Stimulated activated CD8-positive, alpha-beta memory T cell treated with anti-CD3 and anti-CD28 coated beads, Interleukin-7, amount 100 ng/mL, for 48 hours (primary cell): ENCODE data around the gene BRAF.
A peak's percentile ranks its signal among the peaks of the same experiment; 100 is the strongest.
"Not testable (repeated sequence)": the region's sequence is repeated elsewhere in the genome, so short reads cannot be mapped to it uniquely, and the experiment has no call there.

ENCODE experiments used
- DNase-seq, 2 donors: peaks; one replicate each; pipeline ENCODE4 v3.0.0-alpha.2; 2020; ENCODE audit warnings: low read depth in 1 of 2; ENCODE audit errors: extremely low read depth in 1 of 2

Gene BRAF

GRCh38 chr7:140684066-140684950 lies 240.4 kb downstream of the BRAF start:
- no peak for DNase-seq

GRCh38 chr7:140683657-140684056 lies 241.1 kb downstream of the BRAF start:
- DNase-seq = no peak

- no peak for DNase-seq
These were observed 243.0 kb downstream of the BRAF start for GRCh38 chr7:140681766-140682165.

DNA sequence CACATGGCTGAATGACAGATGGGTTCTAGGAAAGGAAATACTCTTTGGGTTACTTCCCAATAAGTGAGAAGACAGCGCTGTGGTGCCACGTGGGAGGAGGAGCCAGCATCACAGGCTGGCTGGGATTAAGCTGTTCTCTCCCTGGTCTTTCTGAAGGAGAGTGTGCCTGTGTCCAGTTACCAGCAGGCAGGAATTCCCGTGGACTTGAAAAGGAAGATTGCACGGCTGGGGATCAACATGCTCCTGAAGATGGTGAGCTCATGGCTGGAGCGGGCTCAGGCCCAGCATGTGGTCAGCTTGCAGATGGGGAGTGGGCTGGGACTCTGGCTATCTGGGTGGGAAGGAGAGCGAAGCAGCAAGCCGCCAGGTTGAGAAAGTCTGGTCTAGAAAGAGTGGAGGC lies 243.8 kb downstream of the BRAF start:
- DNase-seq = no peak

DNA sequence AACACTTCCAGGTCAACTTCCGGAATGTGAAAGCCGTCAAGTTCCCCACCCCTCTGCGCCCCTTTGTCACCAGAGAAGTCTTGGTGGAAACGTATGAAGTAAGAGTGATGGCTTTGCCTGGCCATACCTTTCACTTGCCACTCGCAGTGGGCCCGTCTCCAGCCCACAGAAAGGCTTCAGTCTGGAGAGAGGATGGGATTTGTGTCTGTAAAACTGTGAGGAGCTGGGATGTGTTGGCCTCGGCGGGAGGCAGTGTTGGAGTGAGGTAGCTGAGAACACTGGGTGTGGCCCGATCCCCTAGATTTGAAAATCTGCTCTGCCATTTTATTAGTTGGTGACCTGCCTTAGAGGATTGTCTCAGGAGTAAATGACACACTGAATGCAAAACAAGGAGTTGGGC lies 245.5 kb downstream of the BRAF start:
- DNase-seq = no peak

- DNase-seq = no peak
These were observed 246.0 kb downstream of the BRAF start for GRCh38 chr7:140678816-140679130.

DNA sequence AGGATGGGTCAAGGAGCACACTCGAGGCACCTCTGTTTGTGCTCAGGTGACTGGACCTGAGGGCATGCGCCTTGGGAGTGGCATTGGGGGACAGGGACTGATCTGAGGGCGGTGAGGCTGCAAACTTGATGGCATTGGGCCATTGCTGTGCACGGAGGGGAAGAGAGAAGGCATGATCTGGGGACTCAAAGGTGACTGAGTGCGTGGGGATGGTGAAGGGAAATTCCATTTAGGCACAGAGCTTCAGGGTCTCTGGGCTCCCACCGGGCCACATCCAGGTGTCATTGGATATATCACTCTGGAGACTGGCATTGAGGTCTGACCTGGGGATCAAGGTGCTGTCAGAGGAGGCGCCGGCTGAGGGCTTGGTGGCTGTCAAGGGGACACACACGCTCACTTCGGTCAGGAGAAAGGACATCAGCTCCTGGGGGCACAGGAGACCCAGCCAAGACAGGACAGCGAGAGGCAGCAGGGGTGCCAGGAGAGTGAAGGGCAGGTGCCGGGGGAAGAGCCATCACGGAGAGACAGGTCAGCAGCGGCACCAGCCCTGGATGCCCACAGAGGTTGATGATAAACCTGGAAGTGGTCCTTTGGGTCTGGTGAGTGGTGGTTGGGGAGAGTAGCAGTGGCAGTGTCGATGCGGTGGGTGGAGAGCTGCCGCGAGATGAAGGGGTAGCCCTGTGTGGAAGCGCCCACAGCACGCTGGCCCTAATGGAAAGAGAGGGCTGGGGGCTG lies 246.5 kb downstream of the BRAF start:
- DNase-seq = no peak

GRCh38 chr7:140677496-140677895 lies 247.2 kb downstream of the BRAF start:
- DNase-seq = no peak

DNA sequence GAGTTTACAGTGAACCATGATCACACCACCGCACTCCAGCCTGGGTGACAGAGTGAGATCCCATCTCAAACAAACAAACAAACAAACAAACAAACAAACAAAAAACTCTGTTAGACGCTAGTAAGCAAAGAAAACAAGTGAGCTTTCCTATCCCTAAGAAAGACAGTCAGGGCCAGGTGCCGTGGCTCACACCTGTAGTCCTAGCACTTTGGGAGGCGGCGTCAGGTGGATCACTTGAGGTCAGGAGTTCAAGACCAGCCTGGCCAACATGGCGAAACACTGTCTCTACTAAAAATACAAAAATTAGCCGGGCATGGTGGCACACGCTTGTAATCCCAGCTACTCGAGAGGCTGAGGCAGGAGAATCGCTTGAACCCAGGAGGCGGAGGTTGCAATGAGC lies 247.8 kb downstream of the BRAF start:
- not testable (repeated sequence) for DNase-seq

DNA sequence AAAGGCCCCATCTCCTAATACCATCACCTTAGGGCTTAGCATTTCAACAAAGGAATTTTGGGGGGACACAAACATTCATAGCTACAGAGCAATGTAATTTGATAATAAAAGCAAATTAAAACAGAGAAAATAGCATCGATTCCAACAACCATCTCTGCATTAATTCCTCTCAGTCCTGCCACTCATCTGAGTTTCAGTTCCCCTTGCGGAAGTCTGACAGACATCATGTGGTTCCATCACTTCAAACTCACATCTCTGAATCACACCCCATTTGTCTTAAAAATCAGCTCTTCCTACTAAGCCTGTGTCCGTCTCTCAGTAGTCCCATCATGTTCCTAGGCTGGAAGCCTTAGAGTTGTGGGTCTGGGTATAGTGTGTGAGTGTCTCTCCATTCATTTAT lies 248.4 kb downstream of the BRAF start:
- no peak for DNase-seq

GRCh38 chr7:140675726-140676125 lies 249.0 kb downstream of the BRAF start:
- no peak for DNase-seq

DNA sequence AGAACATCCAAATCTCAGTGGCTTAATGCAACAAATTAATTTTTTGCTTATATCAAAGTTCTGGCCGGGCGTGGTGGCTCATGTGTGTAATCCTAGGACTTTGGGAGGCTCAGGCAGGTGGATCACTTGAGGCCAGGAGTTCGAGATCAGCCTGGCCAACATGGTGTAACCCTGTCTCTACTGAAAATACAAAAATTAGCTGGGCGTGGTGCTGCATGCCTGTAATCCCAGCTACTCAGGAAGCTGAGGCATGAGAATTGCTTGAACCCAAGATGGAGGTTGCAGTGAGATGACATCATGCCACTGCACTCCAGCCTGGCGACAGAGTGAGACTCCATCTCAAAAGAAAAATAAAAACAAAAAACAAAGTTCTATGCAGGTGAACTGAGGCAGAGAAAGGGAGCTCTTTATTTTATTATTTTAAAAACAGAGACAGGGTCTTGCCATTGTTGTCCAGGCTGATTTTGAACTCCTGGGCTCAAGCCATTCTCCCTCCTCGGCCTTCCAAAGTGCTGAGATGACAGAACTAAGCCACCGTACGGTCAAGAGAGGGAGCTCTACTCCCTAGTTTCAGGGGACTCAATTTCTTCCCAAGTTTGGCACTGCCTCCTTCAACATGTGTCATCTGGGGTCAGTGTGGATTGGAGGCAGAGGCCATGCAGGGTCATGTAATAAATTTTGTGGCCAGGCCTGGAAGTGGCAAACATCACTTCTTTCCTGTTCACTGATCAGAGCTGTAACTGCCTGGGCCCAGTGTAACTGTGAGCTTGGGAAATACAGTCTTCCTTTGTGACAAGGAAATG lies 249.6 kb downstream of the BRAF start:
- no peak for DNase-seq

GRCh38 chr7:140674356-140674800 lies 250.4 kb downstream of the BRAF start:
- no peak for DNase-seq

DNA sequence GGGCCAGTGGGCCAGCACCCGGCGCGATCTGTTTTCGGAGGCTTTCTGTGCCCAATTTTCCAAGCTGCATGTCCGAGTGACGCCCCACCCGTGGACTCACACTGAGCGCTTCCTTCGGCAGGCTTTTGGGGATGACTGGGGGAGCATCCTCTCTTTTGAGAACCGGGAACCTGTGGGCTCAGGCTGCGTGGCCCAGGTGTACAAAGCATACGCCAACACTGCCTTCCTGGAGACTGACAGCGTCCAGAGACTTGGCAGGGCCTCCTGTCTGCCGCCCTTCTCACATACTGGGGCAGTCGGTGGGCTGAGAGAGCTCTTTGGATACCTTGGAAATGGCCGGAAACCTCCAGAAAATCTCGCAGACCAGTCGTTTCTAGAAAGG lies 251.0 kb downstream of the BRAF start:
- DNase-seq = no peak

- DNase-seq = peak; percentile 22 to 26
These were observed 251.5 kb downstream of the BRAF start for GRCh38 chr7:140673063-140673773.

DNA sequence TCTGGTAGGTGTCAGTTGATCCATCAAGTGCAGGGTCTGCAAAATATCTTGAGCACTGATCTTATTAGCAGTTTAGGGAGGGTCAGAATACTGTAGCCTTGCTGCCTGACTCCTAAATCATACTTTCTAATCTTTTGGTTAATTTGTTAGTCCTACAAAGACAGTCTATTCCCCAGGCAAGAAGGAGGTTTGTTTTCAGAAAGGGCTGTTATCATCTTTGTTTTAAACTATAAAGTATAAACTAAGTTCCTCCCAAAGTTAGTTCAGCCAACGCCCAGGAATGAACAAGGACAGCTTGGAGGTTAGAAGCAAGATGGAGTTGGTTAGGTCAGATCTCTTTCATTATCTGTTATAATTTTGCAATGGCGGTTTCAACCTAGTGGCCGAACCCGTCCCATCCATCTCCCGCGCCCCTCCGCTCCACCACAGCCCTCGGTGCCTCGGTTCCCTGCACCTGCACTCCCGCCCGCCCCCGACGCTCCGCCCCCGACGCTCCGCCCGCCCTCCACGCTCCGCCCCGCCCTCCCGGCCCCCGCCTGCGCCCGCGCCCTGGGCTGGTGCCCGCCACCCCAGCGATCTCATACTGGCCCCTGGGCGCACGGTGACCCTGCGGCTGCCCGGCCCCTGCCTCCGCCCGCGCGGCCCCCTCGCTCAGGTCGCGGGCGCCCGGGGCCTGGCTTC lies 252.2 kb downstream of the BRAF start, which contains the start of gene ADCK2:
Gene ADCK2, plus strand, starts transcription at position 564 of the 681 bp plus-strand sequence. CDS start 386 bp downstream, outside the sequence.
- peak; percentile 23 to 49 for DNase-seq

GRCh38 chr7:140671966-140672365 lies 252.8 kb downstream of the BRAF start:
- no peak for DNase-seq

GRCh38 chr7:140670343-140670935 lies 254.3 kb downstream of the BRAF start:
- DNase-seq = no peak

GRCh38 chr7:140669862-140670261 lies 254.9 kb downstream of the BRAF start:
- DNase-seq = not testable (repeated sequence)

DNA sequence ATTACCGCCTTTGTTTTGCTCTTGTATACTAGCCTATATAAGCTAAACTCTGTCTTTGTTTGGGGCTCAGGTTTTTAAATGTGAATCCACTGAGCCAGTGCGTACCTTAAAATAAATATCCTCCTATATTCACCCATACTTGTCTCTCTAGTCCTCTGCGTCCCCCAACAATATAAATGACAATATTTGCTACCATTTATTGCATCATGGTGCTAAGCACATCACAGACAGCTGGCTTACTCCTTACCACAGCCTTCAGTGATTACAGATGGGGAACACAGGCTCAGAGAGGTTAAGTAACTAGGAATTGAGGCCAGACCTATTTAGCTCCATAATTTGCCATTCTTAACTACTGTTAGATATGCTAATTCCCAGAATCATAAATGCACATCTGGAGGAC lies 255.4 kb downstream of the BRAF start:
- no peak for DNase-seq
